Measurements from ENCODE around the gene SERINC4. TPM values are rescaled to one million over a fixed set of nuclear protein-coding genes. Genes with fewer than 3 reads are reported as not detected.

SERINC4 gene
- total RNA-seq, 1 donor, result under 0.01 TPM

- DNase-seq (ENCODE audit: low read depth in 2 of 3, low spot score in 2 of 3), result no peak
These were observed 643 bp downstream of the SERINC4 start for GRCh38 chr15:43799209-43799944.

GRCh38 chr15:43796566-43796965 lies 3.5 kb downstream of the SERINC4 start:
- no peak for DNase-seq (ENCODE audit: low read depth in 2 of 3, low spot score in 2 of 3)

- DNase-seq (ENCODE audit: low read depth in 2 of 3, low spot score in 2 of 3), result no peak
These were observed 4.0 kb downstream of the SERINC4 start for GRCh38 chr15:43795997-43796396.

- no peak for DNase-seq (ENCODE audit: low read depth in 2 of 3, low spot score in 2 of 3)
These were observed 4.8 kb downstream of the SERINC4 start for GRCh38 chr15:43795197-43795596.

- no peak for DNase-seq (ENCODE audit: low read depth in 2 of 3, low spot score in 2 of 3)
These were observed 5.6 kb downstream of the SERINC4 start for GRCh38 chr15:43794269-43795037.

GRCh38 chr15:43793647-43794046 lies 6.4 kb downstream of the SERINC4 start:
- DNase-seq (ENCODE audit: low read depth in 2 of 3, low spot score in 2 of 3), result no peak

DNA sequence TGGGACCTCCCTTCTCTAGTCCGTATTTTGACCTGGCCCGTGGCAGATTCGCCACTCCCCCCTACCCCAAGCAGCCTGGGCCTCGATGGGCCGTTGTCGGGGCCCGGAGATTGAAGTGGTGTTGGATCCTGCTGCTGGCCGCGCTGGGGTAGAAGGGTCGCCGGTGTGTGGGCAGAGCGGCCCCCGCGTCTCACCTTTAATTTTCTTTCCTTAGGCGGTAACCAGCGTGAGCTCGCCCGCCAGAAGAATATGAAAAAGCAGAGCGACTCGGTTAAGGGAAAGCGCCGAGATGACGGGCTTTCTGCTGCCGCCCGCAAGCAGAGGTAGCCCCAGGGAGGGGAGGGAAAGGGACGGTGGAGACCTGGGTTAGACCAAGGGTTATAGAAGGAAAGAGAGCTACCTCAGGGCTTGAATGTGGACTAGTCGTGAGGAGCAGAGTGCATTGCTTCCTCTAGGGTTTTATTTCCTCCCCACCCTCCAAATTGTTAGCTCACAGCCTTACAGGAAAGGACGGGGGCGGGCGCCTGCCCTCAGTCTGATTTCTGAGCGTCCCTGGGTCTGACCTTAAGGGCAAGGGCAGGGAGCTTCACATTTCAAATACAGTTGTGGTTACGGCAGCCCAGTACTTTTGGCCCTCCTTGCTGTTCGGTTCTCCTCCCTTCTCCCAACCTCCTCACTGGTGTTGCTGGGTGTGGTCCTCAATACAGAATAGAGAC lies 7.1 kb downstream of the SERINC4 start:
- DNase-seq (ENCODE audit: low read depth in 2 of 3, low spot score in 2 of 3), result no peak

DNA sequence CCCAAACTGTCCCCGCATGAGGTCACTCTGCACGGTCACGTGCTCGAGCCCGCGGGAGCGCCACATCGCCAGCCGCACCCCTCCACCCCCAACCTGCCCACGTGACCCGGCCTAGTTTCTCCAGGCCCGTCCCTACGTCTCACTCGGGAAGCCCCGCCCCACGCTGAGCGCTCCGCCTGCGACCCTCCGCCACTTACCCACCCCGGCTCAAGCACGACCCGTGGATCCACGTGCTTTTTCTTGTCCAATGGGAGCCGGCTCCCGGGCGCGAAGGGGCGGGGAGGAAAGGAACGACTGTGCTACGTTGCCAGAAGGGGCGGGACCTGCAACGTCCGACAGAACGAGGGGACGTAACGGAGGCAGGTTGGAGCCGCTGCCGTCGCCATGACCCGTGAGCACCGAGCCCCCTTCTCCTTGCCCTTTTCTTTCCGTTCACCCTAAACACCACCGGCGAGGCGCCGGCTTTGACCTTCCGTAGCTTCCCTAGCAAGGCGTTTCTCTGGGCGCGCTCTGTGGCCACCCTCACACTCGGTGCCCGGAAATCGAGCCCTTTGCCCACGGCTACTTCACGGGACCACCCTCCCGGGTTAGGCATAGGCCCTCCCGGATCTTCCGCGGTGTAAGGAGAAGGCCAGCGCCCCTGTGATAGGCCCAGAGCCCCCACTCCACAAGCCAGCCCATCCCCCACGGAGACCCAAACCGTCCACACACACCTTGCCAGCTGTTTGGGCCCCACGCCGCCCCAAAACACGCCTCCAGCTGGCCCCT lies 7.8 kb downstream of the SERINC4 start, which contains the start of gene SERF2:
SERF2 (plus strand) TSS at position 328 of the 768 bp plus-strand sequence; CDS start at position 385, 57 bp downstream.
- peak; percentile 91 to 100 (median 100) for DNase-seq (ENCODE audit: low read depth in 2 of 3, low spot score in 2 of 3)

GRCh38 chr15:43789409-43789808 lies 10.6 kb downstream of the SERINC4 start:
- DNase-seq (ENCODE audit: low read depth in 2 of 3, low spot score in 2 of 3), result no peak

DNA sequence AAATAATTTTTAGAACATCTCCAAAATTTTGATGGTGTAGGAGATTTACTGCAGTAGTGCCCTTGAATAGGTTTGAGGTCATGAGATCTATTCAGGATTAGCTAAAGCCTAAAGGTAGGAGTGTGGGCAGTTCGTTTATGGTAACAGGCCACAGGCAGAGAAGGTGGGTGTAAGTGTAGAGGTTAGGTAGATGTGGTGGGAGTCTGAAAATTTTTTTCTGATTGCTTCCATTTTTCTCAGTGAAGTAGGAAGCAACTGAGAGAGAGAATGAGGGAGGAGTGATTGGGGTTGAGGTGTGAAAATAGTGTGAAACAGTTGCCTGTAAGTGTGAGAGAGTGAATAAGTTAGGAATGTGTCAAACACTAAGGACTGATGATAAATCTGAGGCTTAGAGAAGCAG lies 21.0 kb downstream of the SERINC4 start:
- DNase-seq (ENCODE audit: low read depth in 2 of 3, low spot score in 2 of 3), result no peak

GRCh38 chr15:43777267-43777914 lies 22.6 kb downstream of the SERINC4 start:
- peak; percentile 64 to 88 (median 87) for DNase-seq (ENCODE audit: low read depth in 2 of 3, low spot score in 2 of 3)

DNA sequence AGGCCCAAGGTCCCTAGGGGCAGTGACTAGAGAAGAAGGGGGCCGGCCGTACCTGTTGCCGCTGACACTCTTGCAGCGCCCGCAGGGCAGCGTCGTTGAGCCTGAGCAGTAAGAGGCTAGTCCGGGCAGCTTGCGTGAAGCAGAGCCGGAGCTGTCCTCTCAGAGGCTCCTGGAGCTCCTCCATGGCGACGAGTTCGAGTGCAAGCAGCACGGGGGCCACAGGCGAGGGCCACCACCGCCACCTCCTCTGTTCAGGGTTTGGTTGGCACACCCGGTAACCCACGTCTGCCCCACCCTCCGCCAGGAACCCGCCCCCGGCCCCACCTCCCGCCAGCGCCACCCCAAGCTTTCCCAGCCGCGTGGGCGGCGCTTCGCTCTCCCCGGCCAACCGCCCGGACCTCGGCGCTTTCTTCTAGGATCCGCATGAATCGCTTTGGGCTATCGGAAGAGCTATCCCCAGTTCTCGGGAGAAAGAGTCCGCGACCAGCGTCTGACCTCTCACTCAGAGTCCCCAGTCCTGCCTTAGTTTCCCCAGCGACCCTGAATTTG lies 23.2 kb downstream of the SERINC4 start, which contains the start of gene ELL3:
ELL3 (minus strand) TSS at position 249 of the 549 bp plus-strand sequence; CDS start at position 184, 65 bp downstream.
- DNase-seq (ENCODE audit: low read depth in 2 of 3, low spot score in 2 of 3), result peak; percentile 63 to 76 (median 75)

DNA sequence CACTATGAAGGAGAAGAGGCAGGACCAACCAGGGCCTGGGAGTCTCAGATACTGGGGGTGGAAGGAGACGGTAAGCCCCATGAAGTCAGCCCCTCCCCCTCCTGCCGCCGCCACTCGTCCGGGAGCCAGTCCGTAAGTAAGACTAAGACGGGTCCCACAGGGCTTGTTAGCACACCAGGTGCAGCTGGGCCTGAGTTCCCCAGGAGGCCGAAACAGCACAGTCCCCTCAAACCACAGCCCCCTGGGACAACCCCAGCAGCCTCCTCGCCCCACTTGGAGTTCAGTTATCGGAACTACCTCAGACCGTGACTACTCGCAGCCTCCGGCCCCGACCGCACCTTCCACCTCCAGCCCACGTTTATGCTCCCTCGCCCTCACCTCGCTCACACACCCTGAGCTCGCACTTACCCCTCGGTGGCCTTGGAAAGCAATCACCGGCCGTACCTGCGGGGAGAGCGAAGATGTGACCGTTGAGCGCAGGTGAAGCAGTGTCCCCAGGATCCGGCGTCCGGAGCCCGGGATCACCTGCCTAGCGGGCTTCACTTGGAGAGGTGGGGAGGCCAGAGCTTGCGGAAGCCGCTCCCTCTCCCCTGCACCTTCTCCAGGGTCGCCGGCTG lies 23.8 kb downstream of the SERINC4 start:
- DNase-seq (ENCODE audit: low read depth in 2 of 3, low spot score in 2 of 3), result no peak

DNA sequence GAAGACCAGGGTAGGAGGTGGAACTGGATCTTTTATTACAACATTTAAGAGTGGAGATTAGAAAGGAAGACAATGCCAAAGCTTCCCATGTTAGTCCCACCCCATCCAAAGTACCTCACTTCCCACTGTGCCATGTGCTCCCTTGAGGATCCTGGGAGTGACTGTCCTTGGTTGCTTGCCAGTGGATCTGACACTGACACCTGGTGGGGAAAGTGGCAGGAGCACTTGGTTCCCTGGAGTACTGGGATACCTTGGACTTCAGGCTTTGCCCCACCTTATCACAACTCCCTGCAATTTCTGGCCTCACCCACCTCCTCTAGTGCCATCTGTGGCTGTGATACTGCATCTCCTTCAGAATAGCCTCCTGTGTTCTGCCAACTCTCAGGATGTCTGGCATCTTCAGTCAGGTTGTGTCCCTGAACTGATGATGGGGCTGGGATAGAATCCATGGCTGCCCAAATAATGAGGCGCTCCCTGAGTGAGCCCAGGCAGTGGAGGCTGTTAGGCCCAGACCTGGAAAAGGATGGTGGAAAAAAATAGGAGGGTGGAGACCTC lies 24.5 kb downstream of the SERINC4 start:
- DNase-seq (ENCODE audit: low read depth in 2 of 3, low spot score in 2 of 3), result no peak

DNA sequence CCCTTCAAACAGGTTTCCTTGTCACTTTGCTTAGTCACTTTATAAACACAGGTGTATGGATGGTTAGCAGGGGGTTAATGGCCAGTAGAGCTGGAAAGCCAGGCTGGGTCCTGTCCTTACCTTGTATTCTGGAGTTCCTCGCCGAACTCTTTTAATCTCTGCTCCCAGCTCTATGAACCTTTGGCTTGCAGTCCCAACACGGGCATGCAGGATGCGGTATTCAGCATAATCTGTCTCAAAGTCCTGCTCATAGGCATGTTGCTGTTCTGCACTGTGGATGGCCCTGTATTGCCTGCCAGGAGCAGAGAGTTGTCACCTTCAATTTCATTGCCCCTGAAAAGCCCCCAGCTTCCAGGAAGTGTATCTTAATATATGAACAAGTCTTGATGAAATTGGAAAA lies 26.0 kb downstream of the SERINC4 start:
- DNase-seq (ENCODE audit: low read depth in 2 of 3, low spot score in 2 of 3), result no peak

GRCh38 chr15:43772624-43773023 lies 27.4 kb downstream of the SERINC4 start:
- DNase-seq (ENCODE audit: low read depth in 2 of 3, low spot score in 2 of 3), result no peak

GRCh38 chr15:43771816-43772215 lies 28.2 kb downstream of the SERINC4 start:
- no peak for DNase-seq (ENCODE audit: low read depth in 2 of 3, low spot score in 2 of 3)

- peak in 2 of 3 donors; percentile 51 to 70 for DNase-seq (ENCODE audit: low read depth in 2 of 3, low spot score in 2 of 3)
These were observed 30.3 kb downstream of the SERINC4 start for GRCh38 chr15:43769584-43770228.

Measured in hematopoietic multipotent progenitor cell (in vitro differentiated cells).